GM18520 (cell line): ENCODE results near the gene MZT2A.
"Not testable (repeated sequence)": the region's sequence is repeated elsewhere in the genome, so short reads cannot be mapped to it uniquely, and the experiment has no call there.

ENCODE experiments used
- ATAC-seq: cut with Tn5 transposase; IDR thresholded peaks from one replicate; pipeline ENCODE4 v1.9.1; 2021; ENCODE audit not compliant: unreplicated experiment

Gene MZT2A

GRCh38 chr2:131492015-131492417, at the start of gene MZT2A:
TSS of gene MZT2A (minus strand) at chr2:131492397. CDS start at chr2:131492376, 21 bp downstream.
- peak; percentile 4 for ATAC-seq

- not testable (repeated sequence) for ATAC-seq
Observed at GRCh38 chr2:131538856-131539255, 46.7 kb upstream of the MZT2A start.

- not testable (repeated sequence) for ATAC-seq
Observed at GRCh38 chr2:131536841-131537240, 44.6 kb upstream of the MZT2A start.

- not testable (repeated sequence) for ATAC-seq
Observed at GRCh38 chr2:131535951-131536826, 44.0 kb upstream of the MZT2A start.

GRCh38 chr2:131535526-131535925, 43.3 kb upstream of the MZT2A start:
- no peak for ATAC-seq

- not testable (repeated sequence) for ATAC-seq
Observed at GRCh38 chr2:131534965-131535364, 42.8 kb upstream of the MZT2A start.

- not testable (repeated sequence) for ATAC-seq
Observed at GRCh38 chr2:131534317-131534672, 42.1 kb upstream of the MZT2A start.

GRCh38 chr2:131533609-131534316, 41.6 kb upstream of the MZT2A start:
- not testable (repeated sequence) for ATAC-seq

GRCh38 chr2:131532723-131533608, 40.8 kb upstream of the MZT2A start:
- ATAC-seq, result not testable (repeated sequence)

GRCh38 chr2:131531547-131532185, 39.5 kb upstream of the MZT2A start:
- ATAC-seq, result not testable (repeated sequence)

- ATAC-seq, result not testable (repeated sequence)
Observed at GRCh38 chr2:131530626-131531344, 38.6 kb upstream of the MZT2A start.

- ATAC-seq, result not testable (repeated sequence)
Observed at GRCh38 chr2:131529864-131530445, 37.8 kb upstream of the MZT2A start.

- ATAC-seq, result peak; percentile 80
Observed at GRCh38 chr2:131528981-131529863, 37.0 kb upstream of the MZT2A start.

GRCh38 chr2:131527131-131528001, 35.2 kb upstream of the MZT2A start, which contains the start of gene CCDC74A:
TSS of gene CCDC74A (plus strand) at chr2:131527888. CDS start at chr2:131527971, 83 bp downstream.
- ATAC-seq, result peak; percentile 83

- not testable (repeated sequence) for ATAC-seq
Observed at GRCh38 chr2:131525256-131525655, 33.1 kb upstream of the MZT2A start.

GRCh38 chr2:131521961-131522781, 30.0 kb upstream of the MZT2A start:
- no peak for ATAC-seq
